OCI-LY7 (cell line): ENCODE measurements around the gene ANKS1A. TPM values are rescaled to one million over a fixed set of nuclear protein-coding genes. Genes with fewer than 3 reads are reported as not detected.

Experiments used
- BruUV-seq: library from RNA; stranded (reverse); fragments of 400-500 nt; replicated peaks from 2 replicates; lab custom pipeline; 2021; lab: Mats Ljungman, UMichigan
- CTCF ChIA-PET: fragments of 300-600 bp; sonication (Branson Sonifier 250); formaldehyde crosslinking; loops from one replicate; lab custom pipeline; 2022; ENCODE audit warnings: antibody characterized with exemption; ENCODE audit not compliant: unreplicated experiment; lab: Charles Lee
- POLR2A ChIA-PET: fragments of 300-600 bp; sonication (Branson Sonifier 250); formaldehyde crosslinking; loops from one replicate; lab custom pipeline; 2022; ENCODE audit warnings: antibody characterized with exemption; lab: Charles Lee
- DNase-seq: peaks from one replicate; pipeline ENCODE4 v3.0.0-alpha.2; 2015; ENCODE audit warnings: low spot score
- H2AFZ ChIP-seq: fragments of 200-600 bp; sonication (generic), shearing (Covaris generic); 2 replicates; pipeline ENCODE4 v1.6.1; 2014; ENCODE audit warnings: mild to moderate bottlenecking, antibody characterized with exemption, low read length, moderate library complexity
- H3K27ac ChIP-seq: fragments of 200-600 bp; sonication (generic); 2 replicates; pipeline ENCODE4 v1.5.1; 2014; ENCODE audit warnings: mixed run types, low read depth, mild to moderate bottlenecking, moderate library complexity, low read length, inconsistent platforms; ENCODE audit not compliant: poor library complexity, severe bottlenecking
- H3K36me3 ChIP-seq: fragments of 200-600 bp; sonication (generic); 2 replicates; pipeline ENCODE4 v1.6.1; 2014; ENCODE audit warnings: mild to moderate bottlenecking, antibody characterized with exemption, low read length, moderate library complexity, mixed read lengths; ENCODE audit not compliant: insufficient read depth
- H3K4me1 ChIP-seq: fragments of 200-600 bp; sonication (generic); 2 replicates; pipeline ENCODE4 v1.5.1; 2014; ENCODE audit warnings: mild to moderate bottlenecking, low read length; ENCODE audit not compliant: insufficient read depth, poor library complexity, severe bottlenecking
- H3K4me2 ChIP-seq: fragments of 200-600 bp; sonication (generic); 2 replicates; pipeline ENCODE4 v1.6.1; 2014; ENCODE audit warnings: mild to moderate bottlenecking, low read length
- H3K4me3 ChIP-seq: fragments of 200-600 bp; sonication (generic); 2 replicates; pipeline ENCODE4 v1.5.1; 2014; ENCODE audit warnings: mild to moderate bottlenecking, low read depth, low read length; ENCODE audit not compliant: poor library complexity, severe bottlenecking
- H3K79me2 ChIP-seq: fragments of 200-600 bp; sonication (generic); 2 replicates; pipeline ENCODE4 v1.6.1; 2016; ENCODE audit warnings: low read depth, mild to moderate bottlenecking, low read length, moderate library complexity, mixed read lengths; ENCODE audit not compliant: insufficient read depth
- H3K9me2 ChIP-seq: fragments of 200-600 bp; sonication (generic); 2 replicates; pipeline ENCODE4 v1.6.1; 2016; ENCODE audit warnings: mild to moderate bottlenecking, low read length, mixed read lengths; ENCODE audit not compliant: insufficient read depth
- H3K9me3 ChIP-seq: fragments of 200-600 bp; sonication (generic); 2 replicates; pipeline ENCODE4 v1.6.1; 2014; ENCODE audit warnings: mild to moderate bottlenecking, mixed run types, low read length, mixed read lengths
- H4K20me1 ChIP-seq: fragments of 200-600 bp; sonication (generic); 2 replicates; pipeline ENCODE4 v1.6.1; 2014; ENCODE audit warnings: mild to moderate bottlenecking, antibody characterized with exemption, low read length, moderate library complexity, mixed read lengths; ENCODE audit not compliant: insufficient read depth
- EZH2phosphoT487 ChIP-seq: fragments of 200-600 bp; sonication (generic); IDR thresholded peaks from 2 replicates; pipeline ENCODE4 v1.6.1; 2018; ENCODE audit warnings: low read depth, borderline replicate concordance, mild to moderate bottlenecking, mixed run types, antibody characterized with exemption, low read length, moderate library complexity, mixed read lengths
- intact Hi-C: fragments of 100-400 bp; cut with micrococcal nuclease; formaldehyde crosslinking; loops from one replicate; pipeline ENCODE4 v1.10.0; 2022; ENCODE audit not compliant: unreplicated experiment
- total RNA-seq, 2 experiments: library from RNA; depleted of rRNA in 1 of 2; stranded (reverse); fragments of >200 nt in 1 of 2; shearing (Covaris generic) in 1 of 2; gene quantifications; 2 replicates each; pipeline ENCODE4 v1.2.3, GENCODE V29; 2014 to 2022
- TF ChIP-seq, protein P1 (sequence below): fragments of 200-600 bp; sonication (generic); conservative IDR thresholded peaks from 2 replicates; pipeline ENCODE4 v1.5.1; 2014; ENCODE audit warnings: mild to moderate bottlenecking, antibody characterized with exemption, low read length, moderate library complexity, mixed read lengths

ANKS1A gene
- total RNA-seq, 2 experiments from 2014 or later, result 7.8 to 13.8 TPM

DNA sequence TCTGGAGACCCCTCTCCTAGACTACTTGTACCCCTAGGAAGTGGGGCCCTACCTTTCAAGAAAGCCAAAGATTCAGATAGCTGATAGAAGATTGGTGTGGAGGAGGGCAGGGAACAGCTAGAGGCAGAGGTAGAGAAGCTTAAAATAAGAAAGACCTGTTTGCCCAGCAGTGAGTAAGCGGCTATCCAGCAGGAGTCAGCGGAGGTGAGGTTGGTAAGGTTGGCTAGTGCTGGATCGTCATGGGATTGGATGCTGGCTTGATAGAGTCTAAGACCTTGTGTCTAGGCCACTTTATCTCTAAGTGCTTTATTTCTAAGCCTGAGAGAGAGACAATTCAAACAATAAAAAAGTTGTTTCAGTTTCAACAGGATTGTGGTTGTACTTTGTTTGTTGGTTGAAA is 19.1 kb downstream of the ANKS1A start:
- BruUV-seq, result no TSS peak
- Histone ChIP-seq H3K79me2 (no peaks in the 10 kb centered on the region), H3K36me3 (no peaks in the 10 kb centered on the region), H3K27ac (no peak overlapping the region), H3K4me3 (no peak overlapping the region), H3K9me2 (no peaks in the 10 kb centered on the region), H3K4me2 (no peak overlapping the region), H3K9me3 (no peaks in the 10 kb centered on the region), H3K4me1 (peaks cover 10% of the 10 kb centered on the region), H2AFZ (no peak overlapping the region), H4K20me1 (no peaks in the 10 kb centered on the region)
- TF ChIP-seq, protein P1, sequence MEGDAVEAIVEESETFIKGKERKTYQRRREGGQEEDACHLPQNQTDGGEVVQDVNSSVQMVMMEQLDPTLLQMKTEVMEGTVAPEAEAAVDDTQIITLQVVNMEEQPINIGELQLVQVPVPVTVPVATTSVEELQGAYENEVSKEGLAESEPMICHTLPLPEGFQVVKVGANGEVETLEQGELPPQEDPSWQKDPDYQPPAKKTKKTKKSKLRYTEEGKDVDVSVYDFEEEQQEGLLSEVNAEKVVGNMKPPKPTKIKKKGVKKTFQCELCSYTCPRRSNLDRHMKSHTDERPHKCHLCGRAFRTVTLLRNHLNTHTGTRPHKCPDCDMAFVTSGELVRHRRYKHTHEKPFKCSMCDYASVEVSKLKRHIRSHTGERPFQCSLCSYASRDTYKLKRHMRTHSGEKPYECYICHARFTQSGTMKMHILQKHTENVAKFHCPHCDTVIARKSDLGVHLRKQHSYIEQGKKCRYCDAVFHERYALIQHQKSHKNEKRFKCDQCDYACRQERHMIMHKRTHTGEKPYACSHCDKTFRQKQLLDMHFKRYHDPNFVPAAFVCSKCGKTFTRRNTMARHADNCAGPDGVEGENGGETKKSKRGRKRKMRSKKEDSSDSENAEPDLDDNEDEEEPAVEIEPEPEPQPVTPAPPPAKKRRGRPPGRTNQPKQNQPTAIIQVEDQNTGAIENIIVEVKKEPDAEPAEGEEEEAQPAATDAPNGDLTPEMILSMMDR, result no peak
- TF ChIP-seq EZH2phosphoT487, result no peak
- POLR2A ChIA-PET, result no interaction called here
- intact Hi-C loops, result no loop called here
- CTCF ChIA-PET, result no interaction called here
- DNase-seq, result no peak

DNA sequence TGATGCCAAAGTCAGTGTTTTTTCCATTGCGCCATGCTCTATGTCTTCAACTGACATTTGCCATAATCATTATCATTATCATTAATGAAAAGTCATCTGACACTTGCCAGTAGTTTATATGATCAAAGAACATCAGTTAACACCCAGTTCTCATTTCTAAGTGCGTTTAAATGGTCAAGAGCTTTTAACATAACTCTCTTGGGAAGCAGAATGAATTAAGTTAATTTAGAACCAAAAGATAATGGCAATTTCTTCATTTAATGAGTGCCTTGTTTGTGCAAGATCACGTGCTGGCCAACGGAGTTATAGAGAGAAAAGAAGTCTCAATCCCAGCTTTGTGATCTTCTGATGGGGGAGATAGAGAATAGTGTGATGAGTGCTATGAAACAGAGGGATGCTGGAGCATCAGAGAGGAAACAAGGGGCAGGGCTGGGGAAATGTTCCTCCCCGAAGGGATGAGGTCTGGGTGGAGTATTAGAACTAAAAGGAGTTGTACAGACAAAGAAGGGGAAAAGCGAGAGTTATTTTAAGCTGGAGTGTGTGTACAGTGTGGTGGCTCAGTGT is 20.3 kb downstream of the ANKS1A start:
- Histone ChIP-seq H3K9me3 (no peaks in the 10 kb centered on the region), H3K79me2 (no peaks in the 10 kb centered on the region), H2AFZ (no peak overlapping the region), H3K4me1 (peaks cover 10% of the 10 kb centered on the region), H3K4me3 (no peak overlapping the region), H3K9me2 (no peaks in the 10 kb centered on the region), H4K20me1 (no peaks in the 10 kb centered on the region), H3K36me3 (no peaks in the 10 kb centered on the region), H3K27ac (no peak overlapping the region), H3K4me2 (no peak overlapping the region)
- ChIA-PET POLR2A (interaction anchor here (0.6 kb wide), 1 partner anchor 104 kb away, joined by 5 read pairs; no protein-coding TSS in a partner anchor), CTCF (no interaction called here)
- DNase-seq, result no peak
- BruUV-seq, result no TSS peak
- intact Hi-C loops, result no loop called here
- TF ChIP-seq, protein P1, result no peak
- no peak for TF ChIP-seq EZH2phosphoT487

DNA sequence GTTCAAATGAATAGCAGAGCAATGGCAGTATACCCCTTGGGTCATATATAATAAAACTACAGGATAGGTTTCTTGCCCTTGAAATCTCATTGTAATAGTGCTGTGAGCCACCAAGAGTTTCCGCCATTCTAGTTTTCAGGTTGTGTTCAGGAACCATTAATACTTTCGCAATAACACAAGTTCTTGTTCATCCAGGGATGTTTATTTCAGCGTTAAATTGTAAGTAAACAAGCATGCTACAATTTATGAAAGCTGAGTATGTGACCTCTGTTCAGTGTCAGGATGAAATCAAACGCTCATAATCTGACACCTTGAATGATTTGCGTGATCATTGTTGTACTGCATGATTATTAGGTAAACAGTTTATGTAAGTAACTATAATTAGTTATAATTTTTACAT is 22.8 kb downstream of the ANKS1A start:
- POLR2A ChIA-PET, result no interaction called here
- no peak overlapping the region for H2AFZ ChIP-seq
- no peak overlapping the region for H3K4me3 ChIP-seq
- CTCF ChIA-PET, result interaction anchor here (0.5 kb wide), 1 partner anchor 29 kb away, joined by 3 read pairs; no protein-coding TSS in a partner anchor
- no peaks in the 10 kb centered on the region for H4K20me1 ChIP-seq
- peaks cover 10% of the 10 kb centered on the region for H3K4me1 ChIP-seq
- no TSS peak for BruUV-seq
- H3K79me2 ChIP-seq, result no peaks in the 10 kb centered on the region
- TF ChIP-seq EZH2phosphoT487, result no peak
- TF ChIP-seq, protein P1, result no peak
- no peak for DNase-seq
- H3K36me3 ChIP-seq, result no peaks in the 10 kb centered on the region
- H3K27ac ChIP-seq, result no peak overlapping the region
- H3K4me2 ChIP-seq, result no peak overlapping the region
- intact Hi-C loops, result no loop called here
- H3K9me2 ChIP-seq, result no peaks in the 10 kb centered on the region
- no peaks in the 10 kb centered on the region for H3K9me3 ChIP-seq
